Measurements from ENCODE around the gene CRIP1.

The CRIP1 gene

GRCh38 chr14:105450864-105451720, 35.6 kb upstream of the CRIP1 start:
- Histone ChIP-seq H3K9ac (ENCODE audit: low read length) (no peak overlapping the region), H3K4me2 (ENCODE audit: low read length) (no peak overlapping the region), H3K27ac (ENCODE audit: low read depth, low read length, poor library complexity, severe bottlenecking) (no peak overlapping the region), H4K20me1 (ENCODE audit: insufficient read depth, low read length) (no peaks in the 10 kb centered on the region), H3K4me3 (ENCODE audit: low read depth, low read length, poor library complexity, severe bottlenecking) (no peak overlapping the region), H3K9me2 (ENCODE audit: low read depth, low read length) (no peaks in the 10 kb centered on the region), H3K79me2 (ENCODE audit: insufficient read depth, low read length) (no peaks in the 10 kb centered on the region), H3K4me1 (ENCODE audit: insufficient read depth, low read length, severe bottlenecking) (no peaks in the 10 kb centered on the region), H3K27me3 (ENCODE audit: insufficient read depth, low read length) (no peaks in the 10 kb centered on the region), H2AFZ (ENCODE audit: low read length) (no peak overlapping the region), H3F3A (ENCODE audit: insufficient read depth, low read length) (no peaks in the 10 kb centered on the region), H3K9me3 (ENCODE audit: low read length) (no peaks in the 10 kb centered on the region), H3K36me3 (ENCODE audit: insufficient read depth, low read length) (peaks cover 68% of the 10 kb centered on the region)
- TF ChIP-seq CTCF (IDR thresholded peaks at IDR 0.05; ENCODE audit: low read length) (no peak), EZH2 (IDR thresholded peaks at IDR 0.05; ENCODE audit: borderline replicate concordance, low read length) (no peak)

- Histone ChIP-seq H3K79me2 (ENCODE audit: insufficient read depth, low read length) (no peaks in the 10 kb centered on the region), H3K9ac (ENCODE audit: low read length) (no peak overlapping the region), H3K36me3 (ENCODE audit: insufficient read depth, low read length) (peaks cover 85% of the 10 kb centered on the region), H3F3A (ENCODE audit: insufficient read depth, low read length) (no peaks in the 10 kb centered on the region), H3K4me2 (ENCODE audit: low read length) (no peak overlapping the region), H3K9me3 (ENCODE audit: low read length) (no peaks in the 10 kb centered on the region), H4K20me1 (ENCODE audit: insufficient read depth, low read length) (no peaks in the 10 kb centered on the region), H3K27ac (ENCODE audit: low read depth, low read length, poor library complexity, severe bottlenecking) (no peak overlapping the region), H3K4me3 (ENCODE audit: low read depth, low read length, poor library complexity, severe bottlenecking) (no peak overlapping the region), H3K4me1 (ENCODE audit: insufficient read depth, low read length, severe bottlenecking) (no peaks in the 10 kb centered on the region), H3K9me2 (ENCODE audit: low read depth, low read length) (no peaks in the 10 kb centered on the region), H3K27me3 (ENCODE audit: insufficient read depth, low read length) (no peaks in the 10 kb centered on the region), H2AFZ (ENCODE audit: low read length) (no peak overlapping the region)
- TF ChIP-seq EZH2 (IDR thresholded peaks at IDR 0.05; ENCODE audit: borderline replicate concordance, low read length) (no peak), CTCF (IDR thresholded peaks at IDR 0.05; ENCODE audit: low read length) (no peak)
Observed at GRCh38 chr14:105452963-105453362, 33.7 kb upstream of the CRIP1 start.

GRCh38 chr14:105453847-105454246, 32.8 kb upstream of the CRIP1 start:
- Histone ChIP-seq H3K9me3 (ENCODE audit: low read length) (no peaks in the 10 kb centered on the region), H4K20me1 (ENCODE audit: insufficient read depth, low read length) (no peaks in the 10 kb centered on the region), H2AFZ (ENCODE audit: low read length) (no peak overlapping the region), H3K27me3 (ENCODE audit: insufficient read depth, low read length) (no peaks in the 10 kb centered on the region), H3K36me3 (ENCODE audit: insufficient read depth, low read length) (peaks cover 93% of the 10 kb centered on the region), H3K9me2 (ENCODE audit: low read depth, low read length) (no peaks in the 10 kb centered on the region), H3K4me2 (ENCODE audit: low read length) (no peak overlapping the region), H3K4me3 (ENCODE audit: low read depth, low read length, poor library complexity, severe bottlenecking) (no peak overlapping the region), H3K79me2 (ENCODE audit: insufficient read depth, low read length) (no peaks in the 10 kb centered on the region), H3K27ac (ENCODE audit: low read depth, low read length, poor library complexity, severe bottlenecking) (no peak overlapping the region), H3F3A (ENCODE audit: insufficient read depth, low read length) (no peaks in the 10 kb centered on the region), H3K4me1 (ENCODE audit: insufficient read depth, low read length, severe bottlenecking) (no peaks in the 10 kb centered on the region), H3K9ac (ENCODE audit: low read length) (no peak overlapping the region)
- TF ChIP-seq CTCF (IDR thresholded peaks at IDR 0.05; ENCODE audit: low read length) = no peak
- no peak for TF ChIP-seq EZH2 (IDR thresholded peaks at IDR 0.05; ENCODE audit: borderline replicate concordance, low read length)
